B cell (primary cell): ENCODE data around the gene SNRNP70. TPM values are rescaled to one million over a fixed set of nuclear protein-coding genes. Genes with fewer than 3 reads are reported as not detected.

Experiments used
- ATAC-seq: fragments of 200-7000 bp; cut with Tn5 transposase; one replicate; pipeline ENCODE4 v1.10.0; 2021; ENCODE audit warnings: low read depth, mild to moderate bottlenecking, moderate number of reproducible peaks, moderate library complexity
- CTCF ChIA-PET: fragments of 350-600 bp; sonication (Branson Sonifier 250); formaldehyde crosslinking; loops from one replicate; lab custom pipeline; 2021; ENCODE audit warnings: antibody characterized with exemption, inconsistent platforms; lab: Charles Lee
- POLR2A ChIA-PET: fragments of 350-600 bp; sonication (Branson Sonifier 250); formaldehyde crosslinking; loops from one replicate; lab custom pipeline; 2021; ENCODE audit warnings: antibody characterized with exemption; lab: Charles Lee
- DNase-seq: peaks from one replicate; pipeline ENCODE4 v3.0.0; 2013
- H2AFZ ChIP-seq: 2 replicates; pipeline ENCODE4 v1.6.1; 2012; ENCODE audit warnings: mild to moderate bottlenecking, low read depth, low read length; ENCODE audit not compliant: insufficient read depth, poor library complexity, severe bottlenecking
- H3K27ac ChIP-seq, 2 donors: 1 replicate in 1 of 2; 2 replicates in 1 of 2; pipeline ENCODE4 v1.5.1; 2012 to 2013; ENCODE audit warnings: low read length in 2 of 2, mild to moderate bottlenecking in 2 of 2, moderate library complexity in 1 of 2
- H3K27me3 ChIP-seq, 4 experiments: fragments of 200-600 bp in 1 of 4; sonication (generic) in 1 of 4; replicated peaks in 1 of 4; 1 replicate in 2 of 4; 2 replicates in 2 of 4; pipeline versions ENCODE4 v1.6.1 to v1.7.0; 2013 to 2016; ENCODE audit warnings: low read length in 3 of 4, mild to moderate bottlenecking in 2 of 4, mixed read lengths in 1 of 4, moderate library complexity in 1 of 4; ENCODE audit not compliant: insufficient read depth in 4 of 4, control insufficient read depth in 3 of 4; ENCODE audit errors: control extremely low read depth in 1 of 4
- H3K36me3 ChIP-seq, 2 experiments: replicated peaks in 1 of 2; 1 replicate in 1 of 2; 2 replicates in 1 of 2; pipeline versions ENCODE4 v1.6.1 to v1.7.1; 2013; ENCODE audit warnings: low read length in 1 of 2; ENCODE audit not compliant: insufficient read depth in 2 of 2, control insufficient read depth in 1 of 2; ENCODE audit errors: control extremely low read depth in 1 of 2, extremely low read depth in 1 of 2
- H3K4me1 ChIP-seq, 2 donors: fragments of 200-600 bp in 1 of 2; sonication (generic) in 1 of 2; 1 replicate in 1 of 2; 2 replicates in 1 of 2; pipeline versions ENCODE4 v1.5.1 to v1.6.1; 2013 to 2017; ENCODE audit warnings: low read length in 2 of 2; ENCODE audit not compliant: control insufficient read depth in 2 of 2, insufficient read depth in 2 of 2
- H3K4me2 ChIP-seq: replicated peaks from 2 replicates; pipeline ENCODE3; 2012; ENCODE audit warnings: mild to moderate bottlenecking, low read depth, low read length; ENCODE audit not compliant: poor library complexity, severe bottlenecking
- H3K4me3 ChIP-seq, 5 experiments: fragments of 200-600 bp in 1 of 5; sonication (generic) in 1 of 5; 1 replicate in 3 of 5; 2 replicates in 2 of 5; pipeline versions ENCODE4 v1.5.1 to v1.7.0; 2011 to 2016; ENCODE audit warnings: low read length in 4 of 5, mild to moderate bottlenecking in 4 of 5, low read depth in 2 of 5, control low read depth in 1 of 5, moderate library complexity in 1 of 5; ENCODE audit not compliant: insufficient read depth in 1 of 5; ENCODE audit errors: control extremely low read depth in 1 of 5, extremely low read depth in 1 of 5
- H3K79me2 ChIP-seq: fragments of 200-600 bp; sonication (generic); one replicate; pipeline ENCODE4 v1.6.0; 2016; ENCODE audit warnings: low read length; ENCODE audit not compliant: control insufficient read depth, insufficient read depth
- H3K9ac ChIP-seq: fragments of 200-600 bp; sonication (generic); 2 replicates; pipeline ENCODE4 v1.6.1; 2017; ENCODE audit warnings: mild to moderate bottlenecking, low read length, moderate library complexity
- H3K9me3 ChIP-seq, 3 donors: one replicate each; pipeline versions ENCODE4 v1.6.1 to v1.7.1; 2013; ENCODE audit warnings: low read length in 2 of 3; ENCODE audit not compliant: control insufficient read depth in 2 of 3, insufficient read depth in 1 of 3; ENCODE audit errors: control extremely low read depth in 1 of 3
- H4K20me1 ChIP-seq: 2 replicates; pipeline ENCODE4 v1.6.0; 2012; ENCODE audit warnings: mild to moderate bottlenecking, low read length; ENCODE audit not compliant: insufficient read depth, control insufficient read depth, poor library complexity, severe bottlenecking
- H3K27ac Mint-ChIP-seq: one replicate; pipeline ENCODE4 v1.8.0; 2021; ENCODE audit warnings: mixed read lengths
- H3K27me3 Mint-ChIP-seq: one replicate; pipeline ENCODE4 v1.8.0; 2021; ENCODE audit warnings: mixed read lengths
- H3K4me1 Mint-ChIP-seq: one replicate; pipeline ENCODE4 v1.8.0; 2021; ENCODE audit warnings: mixed read lengths
- H3K4me3 Mint-ChIP-seq: one replicate; pipeline ENCODE4 v1.8.0; 2021; ENCODE audit warnings: mixed read lengths
- H3K9me3 Mint-ChIP-seq: one replicate; pipeline ENCODE4 v1.8.0; 2022; ENCODE audit warnings: mixed read lengths; ENCODE audit not compliant: insufficient read depth
- EZH2 ChIP-seq: IDR thresholded peaks from 2 replicates; pipeline ENCODE4 v1.6.1; 2012; ENCODE audit warnings: borderline replicate concordance, low read depth, mild to moderate bottlenecking, moderate library complexity, low read length; ENCODE audit not compliant: insufficient read depth, poor library complexity, severe bottlenecking
- WGBS: methylation state at CpG from one replicate; pipeline ENCODE4 v1.1.5; 2013; ENCODE audit warnings: missing lambda C conversion rate; ENCODE audit not compliant: insufficient coverage; 5-methylcytosine and 5-hydroxymethylcytosine counted together
- intact Hi-C: fragments of 100-400 bp; cut with micrococcal nuclease; formaldehyde crosslinking; loops from one replicate; pipeline ENCODE4 v1.10.0; 2022
- polyA minus RNA-seq: library from RNA; depleted of rRNA, polyadenylated mRNA; stranded (reverse); fragments of >200 nt; gene quantifications from 2 replicates; pipeline ENCODE4 v1.2.3, GENCODE V29; 2012
- polyA plus RNA-seq: library from polyadenylated mRNA; depleted of rRNA; stranded (reverse); fragments of >200 nt; gene quantifications from 2 replicates; pipeline ENCODE4 v1.2.3, GENCODE V29; 2012
- total RNA-seq, 2 donors: library from RNA; stranded (reverse); fragments of 120-200 nt in 1 of 2; gene quantifications; 1 replicate in 1 of 2; 2 replicates in 1 of 2; pipeline versions ENCODE4 v1.2.3 to v1.2.4, GENCODE V29; 2013 to 2022
- TF ChIP-seq, protein P1 (sequence below): fragments of 200-600 bp; IDR thresholded peaks from one replicate; pipeline ENCODE4 v1.8.0; 2022; ENCODE audit warnings: antibody characterized with exemption, mild to moderate bottlenecking

Gene SNRNP70, protein sequence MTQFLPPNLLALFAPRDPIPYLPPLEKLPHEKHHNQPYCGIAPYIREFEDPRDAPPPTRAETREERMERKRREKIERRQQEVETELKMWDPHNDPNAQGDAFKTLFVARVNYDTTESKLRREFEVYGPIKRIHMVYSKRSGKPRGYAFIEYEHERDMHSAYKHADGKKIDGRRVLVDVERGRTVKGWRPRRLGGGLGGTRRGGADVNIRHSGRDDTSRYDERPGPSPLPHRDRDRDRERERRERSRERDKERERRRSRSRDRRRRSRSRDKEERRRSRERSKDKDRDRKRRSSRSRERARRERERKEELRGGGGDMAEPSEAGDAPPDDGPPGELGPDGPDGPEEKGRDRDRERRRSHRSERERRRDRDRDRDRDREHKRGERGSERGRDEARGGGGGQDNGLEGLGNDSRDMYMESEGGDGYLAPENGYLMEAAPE
- total RNA-seq, result 598 and 610 TPM in 2 replicates
- 263 TPM for total RNA-seq (2013)
- polyA plus RNA-seq, result 954 and 1,219 TPM in 2 replicates
- polyA minus RNA-seq, result 622 and 843 TPM in 2 replicates

DNA sequence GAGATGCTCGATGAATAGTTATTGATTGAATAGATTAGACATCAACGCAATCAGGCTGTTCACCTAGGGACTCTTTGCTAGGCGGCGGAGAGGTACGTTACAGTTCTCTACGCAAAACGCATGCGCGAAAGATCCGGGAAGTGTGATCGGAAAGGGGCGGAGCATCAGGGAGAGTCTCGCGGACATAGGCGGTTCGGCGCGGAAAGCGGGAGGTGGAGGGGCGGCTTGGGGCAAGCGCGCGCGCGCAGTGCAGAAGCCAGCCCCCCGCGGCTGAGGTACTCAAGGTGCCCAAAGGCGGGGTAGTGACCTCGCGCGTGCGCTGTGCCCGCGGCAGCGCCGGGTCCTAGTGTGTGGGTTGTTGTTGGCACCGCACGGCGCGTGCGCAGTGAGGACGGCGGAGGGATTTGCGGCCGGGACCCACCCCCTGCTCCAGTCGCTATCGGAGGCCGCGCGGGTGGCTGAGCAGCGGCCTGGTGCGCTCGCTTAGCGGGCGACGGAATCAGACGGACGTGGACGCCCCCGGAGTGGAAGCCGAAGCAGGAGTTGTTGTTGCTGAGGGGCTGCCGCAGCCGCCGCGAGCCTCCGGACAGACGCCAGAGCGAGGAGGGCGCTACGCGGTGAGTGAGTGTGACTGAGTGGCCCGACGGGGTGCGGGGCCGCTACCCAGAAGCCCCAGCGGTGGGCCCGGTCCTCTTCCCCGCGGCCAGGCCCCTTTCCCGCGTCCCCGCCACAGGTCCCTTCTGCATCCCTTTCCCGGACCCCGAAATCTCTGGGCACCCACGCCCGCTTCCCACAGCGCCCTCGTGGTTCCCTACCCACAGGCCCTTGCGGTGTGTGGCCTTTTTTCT is at the start of gene SNRNP70:
TSS of gene SNRNP70 (plus strand) at position 432 of the 848 bp plus-strand sequence. CDS start 964 bp downstream, outside the sequence.
- Histone ChIP-seq H2AFZ (peak within 1 kb of the TSS; percentile 88), H3K4me1 (peaks cover 20 to 28% of the 10 kb centered on the region in 2 donors), H3K9me3 (peaks cover 0 to 4% (median 0%) of the 10 kb centered on the region in 3 donors), H3K79me2 (peaks cover 47% of the 10 kb centered on the region), H3K27me3 (peaks cover 0 to 3% (median 0%) of the 10 kb centered on the region in 4 experiments), H3K4me2 (peak within 1 kb of the TSS; percentile 93), H3K4me3 (peak within 1 kb of the TSS; percentile 74 to 89 (median 82)), H3K36me3 (peaks cover 0 to 29% of the 10 kb centered on the region in 2 experiments), H3K9ac (peak within 1 kb of the TSS; percentile 90), H3K27ac (peak within 1 kb of the TSS; percentile 66 to 90), H4K20me1 (peaks cover 43% of the 10 kb centered on the region)
- Mint-ChIP-seq H3K27me3 (peaks cover 5% of the 10 kb centered on the region), H3K9me3 (no peaks in the 10 kb centered on the region), H3K4me1 (peaks cover 33% of the 10 kb centered on the region), H3K27ac (peak within 1 kb of the TSS; percentile 87), H3K4me3 (peak within 1 kb of the TSS; percentile 93)
- intact Hi-C loops, result loop anchor here (1.0 to 10.0 kb wide), 8 partner anchors 29 to 792 kb away; partner anchors contain the start of genes AKT1S1, C19orf73, GYS1 and LIN7B
- ChIA-PET POLR2A (no interaction called here), CTCF (no interaction called here)
- WGBS, result under 1% methylated on average over 89 of the region's 89 CpGs
- DNase-seq (peak; percentile 100), ATAC-seq (peak; percentile 95)
- TF ChIP-seq EZH2, result no peak
- TF ChIP-seq, protein P1, sequence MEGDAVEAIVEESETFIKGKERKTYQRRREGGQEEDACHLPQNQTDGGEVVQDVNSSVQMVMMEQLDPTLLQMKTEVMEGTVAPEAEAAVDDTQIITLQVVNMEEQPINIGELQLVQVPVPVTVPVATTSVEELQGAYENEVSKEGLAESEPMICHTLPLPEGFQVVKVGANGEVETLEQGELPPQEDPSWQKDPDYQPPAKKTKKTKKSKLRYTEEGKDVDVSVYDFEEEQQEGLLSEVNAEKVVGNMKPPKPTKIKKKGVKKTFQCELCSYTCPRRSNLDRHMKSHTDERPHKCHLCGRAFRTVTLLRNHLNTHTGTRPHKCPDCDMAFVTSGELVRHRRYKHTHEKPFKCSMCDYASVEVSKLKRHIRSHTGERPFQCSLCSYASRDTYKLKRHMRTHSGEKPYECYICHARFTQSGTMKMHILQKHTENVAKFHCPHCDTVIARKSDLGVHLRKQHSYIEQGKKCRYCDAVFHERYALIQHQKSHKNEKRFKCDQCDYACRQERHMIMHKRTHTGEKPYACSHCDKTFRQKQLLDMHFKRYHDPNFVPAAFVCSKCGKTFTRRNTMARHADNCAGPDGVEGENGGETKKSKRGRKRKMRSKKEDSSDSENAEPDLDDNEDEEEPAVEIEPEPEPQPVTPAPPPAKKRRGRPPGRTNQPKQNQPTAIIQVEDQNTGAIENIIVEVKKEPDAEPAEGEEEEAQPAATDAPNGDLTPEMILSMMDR, result no peak
